Esophagus squamous epithelium (tissue), 5 donors: ENCODE results near the gene KLHL28. TPM values are rescaled to one million over a fixed set of nuclear protein-coding genes. Genes with fewer than 3 reads are reported as not detected.

Experiments
- DNase-seq: peaks from one replicate; lab custom pipeline; 2025; lab: John Stamatoyannopoulos, UW
- H3K27ac ChIP-seq, 4 donors: fragments of 200-600 bp; sonication (generic); one replicate each; pipeline ENCODE4 v1.5.1; 2016 to 2019; ENCODE audit warnings: mild to moderate bottlenecking in 1 of 4
- H3K27me3 ChIP-seq, 4 donors: fragments of 200-600 bp; sonication (generic); 1 replicate in 3 of 4; 2 replicates in 1 of 4; pipeline versions ENCODE4 v1.5.1 to v1.6.0; 2017 to 2021; ENCODE audit warnings: antibody characterized with exemption in 1 of 4
- H3K36me3 ChIP-seq, 3 donors: fragments of 200-600 bp; sonication (generic); one replicate each; pipeline ENCODE4 v1.5.1; 2016 to 2019
- H3K4me1 ChIP-seq, 3 donors: fragments of 200-600 bp; sonication (generic); one replicate each; pipeline ENCODE4 v1.5.1; 2017 to 2019
- H3K4me3 ChIP-seq, 4 donors: fragments of 200-600 bp; sonication (generic); 1 replicate in 3 of 4; 2 replicates in 1 of 4; pipeline ENCODE4 v1.5.1; 2016 to 2019; ENCODE audit warnings: mild to moderate bottlenecking in 2 of 4, moderate library complexity in 1 of 4
- H3K9me3 ChIP-seq, 3 donors: fragments of 200-600 bp; sonication (generic); one replicate each; pipeline ENCODE4 v1.5.1; 2016 to 2019
- CTCF ChIP-seq, 6 experiments: fragments of 450-650 bp in 4 of 6; fragments of 200-600 bp in 2 of 6; sonication (generic) in 2 of 6; IDR thresholded peaks; one replicate each; pipeline ENCODE4 v1.5.1; 2016 to 2019; ENCODE audit warnings: antibody characterized with exemption in 6 of 6, mild to moderate bottlenecking in 4 of 6, moderate library complexity in 4 of 6
- POLR2A ChIP-seq, 4 donors: fragments of 450-650 bp; IDR thresholded peaks; one replicate each; pipeline ENCODE4 v1.6.1; 2017; ENCODE audit warnings: antibody characterized with exemption in 4 of 4, mild to moderate bottlenecking in 4 of 4, moderate library complexity in 3 of 4
- WGBS, 2 donors: methylation state at CpG; one replicate each; pipeline ENCODE4 v1.1.5; 2018; 5-methylcytosine and 5-hydroxymethylcytosine counted together
- intact Hi-C: fragments of 100-400 bp; cut with DNase I; formaldehyde crosslinking; loops from one replicate; pipeline ENCODE4 v1.15.0; 2022
- total RNA-seq, 4 donors: library from RNA; depleted of rRNA; stranded (reverse); fragments of >200 nt; gene quantifications; one replicate each; pipeline ENCODE4 v1.1.0, GENCODE V29; 2016
- donor health status: DM: yes; HTN: yes; CAD: no.

The KLHL28 gene
- total RNA-seq, 4 donors from 2014 or later, result 7.2 to 10.3 (median 8.4) TPM

- no peaks in the 10 kb centered on the region for H3K9me3 ChIP-seq
- H3K27me3 ChIP-seq, result no peaks in the 10 kb centered on the region
- intact Hi-C loops, result no loop called here
- DNase-seq, result no peak
- WGBS, 2 donors, result 51 to 81% methylated on average over 2 of the region's 2 CpGs
- no peak overlapping the region for H3K4me3 ChIP-seq
- TF ChIP-seq POLR2A (IDR thresholded peaks at IDR 0.05), result no peak
- no peak for TF ChIP-seq CTCF (IDR thresholded peaks at IDR 0.05)
- H3K27ac ChIP-seq, result no peak overlapping the region
- no peaks in the 10 kb centered on the region for H3K36me3 ChIP-seq
- peaks cover 0 to 10% (median 0%) of the 10 kb centered on the region in 3 donors for H3K4me1 ChIP-seq
Observed at GRCh38 chr14:44990533-44990932, 28.8 kb upstream of the KLHL28 start.

- peaks cover 0 to 10% (median 0%) of the 10 kb centered on the region in 3 donors for H3K4me1 ChIP-seq
- H3K27me3 ChIP-seq, result no peaks in the 10 kb centered on the region
- TF ChIP-seq CTCF (IDR thresholded peaks at IDR 0.05) (no peak), POLR2A (IDR thresholded peaks at IDR 0.05) (no peak)
- H3K9me3 ChIP-seq, result no peaks in the 10 kb centered on the region
- intact Hi-C loops, result no loop called here
- no peak overlapping the region for H3K4me3 ChIP-seq
- 68 to 75% methylated on average over 3 of the region's 3 CpGs for WGBS, 2 donors
- H3K27ac ChIP-seq, result no peak overlapping the region
- no peak for DNase-seq
- H3K36me3 ChIP-seq, result no peaks in the 10 kb centered on the region
Observed at GRCh38 chr14:44989497-44990440, 28.0 kb upstream of the KLHL28 start.

GRCh38 chr14:44988694-44989093 is 26.9 kb upstream of the KLHL28 start:
- no peaks in the 10 kb centered on the region for H3K9me3 ChIP-seq
- H3K4me1 ChIP-seq, result peaks cover 0 to 10% (median 0%) of the 10 kb centered on the region in 3 donors
- H3K27me3 ChIP-seq, result no peaks in the 10 kb centered on the region
- no peaks in the 10 kb centered on the region for H3K36me3 ChIP-seq
- TF ChIP-seq POLR2A (IDR thresholded peaks at IDR 0.05) (no peak), CTCF (IDR thresholded peaks at IDR 0.05) (no peak)
- WGBS, 2 donors, result 54 to 70% methylated on average over 2 of the region's 2 CpGs
- no peak for DNase-seq
- no peak overlapping the region for H3K4me3 ChIP-seq
- intact Hi-C loops, result no loop called here
- H3K27ac ChIP-seq, result no peak overlapping the region

- Histone ChIP-seq H3K4me3 (no peak overlapping the region), H3K4me1 (peaks cover 0 to 14% (median 3%) of the 10 kb centered on the region in 3 donors), H3K36me3 (no peaks in the 10 kb centered on the region), H3K9me3 (no peaks in the 10 kb centered on the region), H3K27ac (no peak overlapping the region), H3K27me3 (no peaks in the 10 kb centered on the region)
- TF ChIP-seq POLR2A (IDR thresholded peaks at IDR 0.05), result no peak
- no peak for TF ChIP-seq CTCF (IDR thresholded peaks at IDR 0.05)
- intact Hi-C loops, result no loop called here
- no peak for DNase-seq
- 71 to 84% methylated on average over 2 of the region's 2 CpGs for WGBS, 2 donors
Observed at GRCh38 chr14:44982594-44982993, 20.8 kb upstream of the KLHL28 start.

GRCh38 chr14:44981198-44981597 is 19.5 kb upstream of the KLHL28 start:
- intact Hi-C loops, result no loop called here
- TF ChIP-seq POLR2A (IDR thresholded peaks at IDR 0.05), result no peak
- no peak for TF ChIP-seq CTCF (IDR thresholded peaks at IDR 0.05)
- WGBS, 2 donors, result 58 to 64% methylated on average over 3 of the region's 3 CpGs
- Histone ChIP-seq H3K36me3 (no peaks in the 10 kb centered on the region), H3K27ac (no peak overlapping the region), H3K27me3 (no peaks in the 10 kb centered on the region), H3K9me3 (no peaks in the 10 kb centered on the region), H3K4me3 (no peak overlapping the region), H3K4me1 (peaks cover 0 to 14% (median 3%) of the 10 kb centered on the region in 3 donors)
- DNase-seq, result no peak
